Islet of Langerhans (tissue), 1 donor: ENCODE results near the gene GNAT1.

ENCODE experiments used
- FAIRE-seq: peaks from one replicate; lab custom pipeline; 2011; peaks lifted over from hg19 to GRCh38; lab: Jason Lieb, UNC

Gene GNAT1

DNA sequence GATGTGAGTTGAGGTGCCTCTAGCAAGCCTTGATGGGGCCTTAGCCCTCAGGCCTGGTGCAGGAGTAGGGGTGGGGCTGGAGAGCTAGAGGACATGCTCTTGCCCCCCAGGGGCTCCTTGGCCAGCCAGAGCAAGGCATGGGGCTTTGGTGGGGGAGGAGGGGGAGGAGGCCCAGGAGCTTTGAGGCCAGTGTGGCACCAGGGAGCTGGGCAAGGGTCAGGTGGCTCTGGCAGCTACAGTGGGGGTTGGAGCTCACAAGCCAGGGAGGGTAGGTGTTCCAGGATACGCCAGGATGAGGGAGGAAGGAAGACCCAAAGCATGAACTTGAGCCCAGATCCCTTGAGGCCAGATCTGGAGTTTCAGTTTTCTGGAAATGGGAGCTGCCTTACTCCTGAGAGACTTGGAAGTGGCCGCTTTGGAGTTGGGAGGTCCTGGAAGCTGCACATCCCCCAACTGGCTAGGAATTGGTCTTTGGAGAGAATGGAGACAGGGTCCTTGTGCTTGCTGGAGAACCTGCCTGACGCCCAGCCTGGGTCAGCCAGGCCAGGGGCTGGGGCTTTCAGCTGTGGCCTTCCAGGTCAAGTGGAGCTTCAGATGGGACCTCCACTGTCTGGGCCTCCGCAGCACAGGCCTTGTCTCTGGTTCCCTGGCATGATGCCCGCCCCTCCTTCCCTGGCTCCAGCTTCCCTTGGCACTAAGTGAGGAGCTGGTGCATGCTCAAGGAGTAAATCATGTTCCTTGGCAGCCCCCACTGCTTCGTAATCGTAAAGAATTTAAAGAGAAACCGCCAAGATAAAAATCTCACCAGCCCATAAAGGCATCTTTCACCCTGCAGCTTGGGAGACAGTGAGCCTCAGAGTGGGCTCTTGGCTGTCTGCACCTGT lies 27.6 kb upstream of the GNAT1 start:
- FAIRE-seq, result no peak

DNA sequence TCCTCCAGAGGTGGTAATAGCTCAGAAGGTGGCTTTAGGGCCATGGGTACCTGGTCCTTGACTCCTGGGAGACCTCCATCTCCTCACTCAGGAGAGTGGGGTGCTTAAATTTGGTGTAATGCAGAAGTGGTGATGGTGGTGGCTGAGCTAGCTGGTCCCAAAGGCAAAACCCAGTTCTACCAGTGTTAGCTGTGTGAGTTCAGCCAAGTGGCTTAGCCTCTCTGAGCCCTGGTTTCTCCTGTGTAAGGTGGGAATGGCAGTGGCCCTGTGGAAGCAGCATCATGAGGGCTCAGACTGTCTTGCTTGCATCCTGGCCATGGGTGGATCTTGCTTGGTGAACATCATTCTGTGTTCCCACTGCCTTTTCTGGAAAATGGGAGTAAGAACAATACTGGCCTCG lies 26.9 kb upstream of the GNAT1 start:
- FAIRE-seq, result no peak

DNA sequence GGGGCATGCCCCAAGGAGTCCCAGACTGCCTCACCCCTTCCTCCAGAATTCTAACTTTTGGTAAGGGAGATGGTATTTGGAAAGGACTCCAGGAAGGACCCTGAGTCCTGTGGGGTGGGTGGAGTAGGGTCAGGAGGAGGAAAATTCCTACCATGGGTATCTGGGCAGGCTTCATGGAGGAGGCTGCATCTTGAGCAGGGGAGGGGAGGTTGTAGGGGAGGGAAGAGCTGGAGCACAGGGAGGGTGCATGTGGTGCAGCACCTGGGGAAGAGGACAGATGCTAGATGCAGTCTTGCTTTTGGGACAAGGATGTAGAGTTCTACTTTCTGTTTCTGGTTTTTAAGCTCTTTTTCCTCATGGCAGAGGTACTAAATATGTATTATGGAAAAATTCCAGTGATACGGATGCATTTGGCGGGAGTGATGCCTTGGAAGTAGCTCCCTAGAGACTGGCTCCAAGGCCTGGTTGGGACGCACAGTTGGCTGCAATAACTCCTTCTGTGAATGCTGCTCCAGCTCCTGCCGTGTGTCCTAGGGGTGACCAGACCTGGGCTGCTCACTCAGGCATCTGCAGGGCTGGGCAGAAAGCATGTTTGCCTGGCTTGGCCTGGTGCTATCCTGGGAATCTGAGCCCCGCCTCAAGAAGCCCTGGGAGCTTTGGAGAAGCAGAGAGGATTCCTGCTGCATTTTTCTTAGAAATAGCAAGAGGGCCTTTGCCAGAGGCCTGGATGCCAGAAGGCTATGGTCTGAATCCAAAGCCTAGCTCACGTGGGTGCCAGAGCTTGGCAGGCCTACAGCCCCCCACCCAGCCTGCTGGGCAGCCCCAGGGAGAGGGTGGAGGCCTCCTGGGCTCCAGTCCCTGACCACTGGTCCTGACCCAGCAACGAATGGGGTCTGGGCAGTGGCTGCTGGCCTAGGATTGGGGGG lies 26.2 kb upstream of the GNAT1 start:
- FAIRE-seq, result no peak

GRCh38 chr3:50165910-50166538 lies 25.4 kb upstream of the GNAT1 start:
- FAIRE-seq, result no peak

GRCh38 chr3:50166620-50167019 lies 24.8 kb upstream of the GNAT1 start:
- no peak for FAIRE-seq

- FAIRE-seq, result no peak
Observed at GRCh38 chr3:50167069-50167840, 24.2 kb upstream of the GNAT1 start.

DNA sequence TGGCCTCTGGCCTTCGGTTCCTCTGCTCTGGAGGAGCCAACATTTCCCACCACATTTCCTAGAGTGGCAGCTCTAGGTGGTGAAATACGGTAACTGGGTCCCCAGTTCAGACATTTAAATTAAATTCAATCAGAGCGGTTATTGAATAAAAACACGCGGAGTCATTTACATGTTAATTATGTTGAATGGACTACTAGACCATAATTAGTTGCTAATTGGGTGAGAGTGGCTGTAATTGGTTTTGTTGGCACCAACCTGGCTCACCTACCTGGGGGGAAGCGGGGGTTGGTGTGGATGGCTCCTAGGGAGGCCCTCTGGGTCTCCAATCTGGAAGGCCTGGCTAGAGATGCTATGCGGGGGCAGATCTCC lies 23.6 kb upstream of the GNAT1 start:
- FAIRE-seq, result no peak

- FAIRE-seq, result no peak
Observed at GRCh38 chr3:50168388-50168787, 23.0 kb upstream of the GNAT1 start.

- FAIRE-seq, result no peak
Observed at GRCh38 chr3:50168791-50169190, 22.6 kb upstream of the GNAT1 start.

DNA sequence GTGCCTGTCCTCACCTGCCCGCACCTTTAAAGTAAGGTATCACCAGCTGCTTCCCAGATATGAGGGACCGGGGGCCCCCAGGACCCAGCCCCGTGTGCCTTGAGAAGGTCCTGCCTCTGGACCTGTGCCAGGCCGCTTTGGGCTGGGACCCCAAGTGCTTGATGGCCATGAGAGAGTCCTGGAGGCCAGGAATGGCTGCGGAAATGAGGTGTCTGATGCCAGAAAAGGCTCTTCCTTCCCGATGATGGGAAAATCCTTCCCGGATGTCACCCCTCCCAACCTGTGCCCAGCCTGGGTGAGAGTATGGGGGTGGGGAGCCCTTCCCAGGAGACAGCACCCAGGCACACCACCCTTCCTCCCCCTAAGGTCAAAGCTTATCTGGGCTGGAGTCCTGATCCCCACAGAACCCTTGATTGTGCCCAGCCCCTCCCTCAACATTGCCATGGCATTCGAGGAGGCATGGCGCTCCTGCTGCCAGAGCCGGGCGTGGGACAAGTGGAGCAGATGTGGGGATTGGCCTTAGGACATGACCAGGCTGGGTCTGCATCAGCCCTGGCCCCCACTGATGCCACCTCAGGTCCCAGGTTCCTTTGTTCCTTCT lies 22.1 kb upstream of the GNAT1 start:
- FAIRE-seq, result no peak

DNA sequence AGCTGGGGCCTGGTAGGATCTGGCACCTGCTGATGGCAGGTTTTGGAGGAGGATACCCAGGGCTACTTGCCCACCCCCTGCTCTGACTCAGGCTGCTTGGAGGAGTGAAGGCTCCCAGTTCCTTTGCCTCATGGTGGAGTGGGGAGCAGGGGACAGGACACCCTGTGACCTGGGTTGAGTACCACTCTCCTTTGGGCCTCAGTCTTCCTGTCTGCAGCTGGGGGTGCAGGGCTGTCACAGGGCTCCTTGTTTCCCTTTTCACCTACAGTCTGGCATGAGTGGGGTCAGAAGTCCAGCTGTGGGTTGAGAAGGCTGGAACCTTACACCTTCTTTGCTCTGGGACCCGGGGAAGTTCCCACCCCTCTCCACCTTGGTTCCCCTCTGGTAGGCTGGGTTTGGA lies 21.6 kb upstream of the GNAT1 start:
- no peak for FAIRE-seq

GRCh38 chr3:50170689-50171088 lies 20.7 kb upstream of the GNAT1 start:
- no peak for FAIRE-seq

DNA sequence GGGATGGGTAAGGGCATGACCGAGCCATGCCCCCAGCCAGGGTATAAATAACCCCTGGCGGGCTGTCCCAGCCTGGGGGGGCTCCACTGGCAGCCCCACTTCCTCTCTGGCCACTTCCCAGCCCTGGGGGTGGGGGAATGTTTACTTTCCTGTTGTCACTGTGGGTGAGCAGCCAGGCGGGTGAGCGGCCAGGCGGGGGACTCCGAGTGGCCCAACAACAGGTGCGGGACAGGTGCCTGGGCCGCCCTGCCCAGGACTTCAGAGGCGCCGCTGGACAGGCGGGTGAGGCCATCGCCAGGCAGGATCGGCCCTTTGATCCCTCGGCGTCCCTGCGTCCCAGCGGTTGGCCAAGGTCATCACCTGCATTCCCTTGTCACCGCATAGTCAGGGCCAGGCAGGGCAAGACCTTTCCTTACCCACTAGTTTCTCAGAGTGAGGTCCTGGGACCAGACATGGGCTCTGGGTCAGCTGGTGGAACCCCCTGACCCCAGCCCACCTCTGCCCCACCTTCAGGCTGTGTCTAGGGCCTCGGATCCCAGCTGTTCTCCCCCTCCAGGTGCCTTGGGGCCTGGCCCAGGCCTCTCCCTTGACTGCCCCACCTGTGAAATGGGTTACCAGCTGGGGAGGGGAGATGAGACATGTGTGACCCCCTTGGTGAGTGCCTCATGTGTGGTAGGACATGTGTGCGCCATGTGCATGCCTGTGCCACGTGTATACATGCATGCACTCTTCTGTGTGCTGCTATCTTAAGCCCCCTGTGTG lies 19.7 kb upstream of the GNAT1 start:
- FAIRE-seq, result no peak

GRCh38 chr3:50172626-50173220 lies 18.7 kb upstream of the GNAT1 start:
- no peak for FAIRE-seq

- FAIRE-seq, result no peak
Observed at GRCh38 chr3:50173685-50174516, 17.5 kb upstream of the GNAT1 start.

GRCh38 chr3:50174517-50174895 lies 16.9 kb upstream of the GNAT1 start:
- no peak for FAIRE-seq

DNA sequence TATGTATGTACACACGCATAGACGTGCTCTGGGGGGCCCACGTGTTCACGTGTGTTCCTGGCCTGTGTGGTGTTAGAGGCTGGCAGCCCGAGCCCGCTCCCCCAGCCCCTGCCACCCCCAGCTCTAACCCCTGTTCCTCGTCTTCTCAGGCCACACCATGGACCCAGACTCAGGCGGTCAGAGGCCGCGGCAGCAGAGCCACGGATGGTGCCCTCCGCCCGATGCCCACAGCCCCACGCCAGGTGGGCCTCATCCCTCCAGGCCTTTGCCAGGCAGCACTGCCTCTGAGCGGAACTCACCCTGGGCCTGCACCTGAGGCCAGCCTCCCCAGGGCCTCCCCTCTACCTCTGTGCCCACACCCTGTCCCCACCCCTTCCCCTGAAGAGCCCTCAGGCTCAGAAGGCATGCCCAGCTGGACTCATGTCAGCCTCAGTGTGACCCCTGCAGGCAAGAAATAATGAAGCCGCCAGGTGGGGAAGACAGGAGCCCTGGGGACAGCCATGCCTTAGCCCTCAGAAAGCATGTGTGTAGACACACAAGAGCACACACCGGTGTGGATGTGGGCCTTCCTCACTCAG lies 16.4 kb upstream of the GNAT1 start:
- no peak for FAIRE-seq

DNA sequence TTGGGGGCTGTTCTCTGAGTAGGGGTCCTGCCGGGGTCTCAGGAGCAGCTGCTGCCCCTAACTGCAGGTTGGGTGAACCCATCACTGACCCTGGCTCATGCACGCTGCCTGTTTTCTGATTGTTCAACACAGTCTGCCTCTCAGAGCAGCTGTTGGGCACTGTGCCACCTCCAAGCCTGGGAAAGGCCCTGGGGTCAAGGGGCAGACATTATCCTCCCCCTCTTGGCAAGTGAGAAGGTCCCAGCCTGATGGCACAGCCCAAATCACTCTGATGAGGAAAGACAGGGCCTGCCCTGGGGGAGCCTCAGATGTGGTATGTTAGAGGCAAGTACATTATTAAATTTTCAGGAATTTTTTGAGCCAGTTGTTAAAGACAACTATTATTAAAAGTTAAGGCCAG lies 14.1 kb upstream of the GNAT1 start:
- FAIRE-seq, result no peak

DNA sequence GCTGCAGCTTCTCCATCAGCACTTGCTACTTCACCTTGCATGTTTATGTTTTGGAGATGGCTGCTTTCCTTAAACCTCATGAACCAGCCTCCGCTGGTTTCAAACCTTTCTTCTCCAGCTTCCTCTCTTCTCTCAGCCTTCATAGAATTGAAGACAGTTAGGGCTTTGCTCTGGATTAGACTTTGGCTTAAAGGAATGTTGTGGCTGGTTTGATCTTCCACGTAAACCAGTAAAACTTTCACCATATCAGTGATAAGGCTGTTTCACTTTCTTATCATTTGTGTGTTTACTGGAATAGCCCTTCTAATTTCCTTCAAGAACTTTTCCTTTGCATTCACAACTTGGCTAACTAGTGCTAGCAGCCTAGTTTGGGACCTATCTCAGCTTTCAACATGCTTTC lies 11.7 kb upstream of the GNAT1 start:
- FAIRE-seq, result no peak
